Measurements from ENCODE around the gene KCTD15.

DNA sequence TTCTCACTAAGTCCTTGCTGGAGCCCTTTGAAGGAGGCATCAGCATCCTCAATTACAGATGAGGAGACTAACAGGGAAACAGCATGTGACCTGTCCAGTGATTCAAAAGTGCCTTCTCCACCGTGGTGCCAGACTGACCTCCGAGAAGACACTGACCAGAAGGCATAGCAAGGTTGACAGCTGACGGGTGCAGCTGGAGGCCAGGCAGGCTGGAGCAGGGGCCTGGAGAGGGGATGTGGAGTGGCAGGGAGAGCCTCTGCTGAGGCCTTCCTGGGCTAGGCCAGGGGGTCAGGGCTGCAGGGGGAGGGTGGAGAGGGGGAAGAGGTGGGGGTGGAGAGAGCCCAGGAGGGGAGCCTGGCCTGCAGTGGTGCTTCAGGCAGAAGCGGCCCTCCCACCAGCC is 66.3 kb downstream of the KCTD15 start:
- TF ChIP-seq, protein P1, sequence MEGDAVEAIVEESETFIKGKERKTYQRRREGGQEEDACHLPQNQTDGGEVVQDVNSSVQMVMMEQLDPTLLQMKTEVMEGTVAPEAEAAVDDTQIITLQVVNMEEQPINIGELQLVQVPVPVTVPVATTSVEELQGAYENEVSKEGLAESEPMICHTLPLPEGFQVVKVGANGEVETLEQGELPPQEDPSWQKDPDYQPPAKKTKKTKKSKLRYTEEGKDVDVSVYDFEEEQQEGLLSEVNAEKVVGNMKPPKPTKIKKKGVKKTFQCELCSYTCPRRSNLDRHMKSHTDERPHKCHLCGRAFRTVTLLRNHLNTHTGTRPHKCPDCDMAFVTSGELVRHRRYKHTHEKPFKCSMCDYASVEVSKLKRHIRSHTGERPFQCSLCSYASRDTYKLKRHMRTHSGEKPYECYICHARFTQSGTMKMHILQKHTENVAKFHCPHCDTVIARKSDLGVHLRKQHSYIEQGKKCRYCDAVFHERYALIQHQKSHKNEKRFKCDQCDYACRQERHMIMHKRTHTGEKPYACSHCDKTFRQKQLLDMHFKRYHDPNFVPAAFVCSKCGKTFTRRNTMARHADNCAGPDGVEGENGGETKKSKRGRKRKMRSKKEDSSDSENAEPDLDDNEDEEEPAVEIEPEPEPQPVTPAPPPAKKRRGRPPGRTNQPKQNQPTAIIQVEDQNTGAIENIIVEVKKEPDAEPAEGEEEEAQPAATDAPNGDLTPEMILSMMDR (IDR thresholded peaks at IDR 0.05 in 8 of 11, conservative IDR thresholded peaks at IDR 0.05 in 3 of 11) = no peak
- TF ChIP-seq POLR2A (IDR thresholded peaks at IDR 0.05) (no peak), POLR2AphosphoS5 (IDR thresholded peaks at IDR 0.05) (no peak)
